Smooth muscle cell (in vitro differentiated cells): ENCODE measurements around the gene SIL1. TPM values are rescaled to one million over a fixed set of nuclear protein-coding genes. Genes with fewer than 3 reads are reported as not detected.

Experiments used
- DNase-seq: peaks from one replicate; lab custom pipeline; 2025; ENCODE audit not compliant: unreplicated experiment; lab: John Stamatoyannopoulos, UW
- H2AFZ ChIP-seq: fragments of 200-600 bp; sonication (generic); 2 replicates; pipeline ENCODE4 v1.6.0; 2016; ENCODE audit warnings: antibody characterized with exemption, low read depth, mild to moderate bottlenecking
- H3F3A ChIP-seq: fragments of 200-600 bp; sonication (generic); 2 replicates; pipeline ENCODE4 v1.6.0; 2017; ENCODE audit warnings: antibody characterized with exemption, low read depth
- H3K27ac ChIP-seq: fragments of 200-600 bp; sonication (generic); 2 replicates; pipeline ENCODE4 v1.5.1; 2016; ENCODE audit warnings: low read depth, mild to moderate bottlenecking
- H3K27me3 ChIP-seq: fragments of 200-600 bp; sonication (generic); 2 replicates; pipeline ENCODE4 v1.6.1; 2016; ENCODE audit warnings: low read depth, mild to moderate bottlenecking
- H3K36me3 ChIP-seq: fragments of 200-600 bp; sonication (generic); 2 replicates; pipeline ENCODE4 v1.5.1; 2016; ENCODE audit warnings: low read depth
- H3K4me1 ChIP-seq: fragments of 200-600 bp; sonication (generic); 2 replicates; pipeline ENCODE4 v1.5.1; 2016; ENCODE audit warnings: low read depth
- H3K4me2 ChIP-seq: fragments of 200-600 bp; sonication (generic); 2 replicates; pipeline ENCODE4 v1.6.0; 2016; ENCODE audit warnings: mild to moderate bottlenecking
- H3K4me3 ChIP-seq: fragments of 200-600 bp; sonication (generic); 2 replicates; pipeline ENCODE4 v1.5.1; 2016; ENCODE audit warnings: mild to moderate bottlenecking
- H3K79me2 ChIP-seq: fragments of 200-600 bp; sonication (generic); 2 replicates; pipeline ENCODE4 v1.6.0; 2016; ENCODE audit warnings: low read depth, mild to moderate bottlenecking
- H3K9ac ChIP-seq: fragments of 200-600 bp; sonication (generic); 2 replicates; pipeline ENCODE4 v1.6.0; 2016; ENCODE audit warnings: low read depth
- H3K9me3 ChIP-seq: fragments of 200-600 bp; sonication (generic); replicated peaks from 2 replicates; pipeline ENCODE4 v1.5.1; 2016; ENCODE audit warnings: low read depth
- H4K20me1 ChIP-seq: fragments of 200-600 bp; sonication (generic); 2 replicates; pipeline ENCODE4 v1.6.0; 2016; ENCODE audit warnings: low read depth
- WGBS: methylation state at CpG from one replicate; pipeline ENCODE4 v1.1.7; 2016; ENCODE audit warnings: low lambda C conversion rate; 5-methylcytosine and 5-hydroxymethylcytosine counted together
- polyA plus RNA-seq: library from polyadenylated mRNA; unstranded; fragments of >200 nt; fragmentation: Nextera tagmentation; extraction: Ambion mirVana; gene quantifications from 2 replicates; pipeline ENCODE4 v1.2.1, GENCODE V29; 2016
- total RNA-seq: library from RNA; depleted of rRNA; stranded (reverse); fragments of >200 nt; gene quantifications from 2 replicates; pipeline ENCODE4 v1.2.3, GENCODE V29; 2014
- TF ChIP-seq, protein P1 (sequence below): fragments of 200-600 bp; sonication (generic); IDR thresholded peaks from 2 replicates; pipeline ENCODE4 v1.5.1; 2017; ENCODE audit warnings: borderline replicate concordance, mild to moderate bottlenecking, antibody characterized with exemption; ENCODE audit not compliant: insufficient read depth, poor library complexity, severe bottlenecking

SIL1 gene
- total and polyA plus RNA-seq, 2 experiments from 2014 or later, result 45.5 to 119 TPM

DNA sequence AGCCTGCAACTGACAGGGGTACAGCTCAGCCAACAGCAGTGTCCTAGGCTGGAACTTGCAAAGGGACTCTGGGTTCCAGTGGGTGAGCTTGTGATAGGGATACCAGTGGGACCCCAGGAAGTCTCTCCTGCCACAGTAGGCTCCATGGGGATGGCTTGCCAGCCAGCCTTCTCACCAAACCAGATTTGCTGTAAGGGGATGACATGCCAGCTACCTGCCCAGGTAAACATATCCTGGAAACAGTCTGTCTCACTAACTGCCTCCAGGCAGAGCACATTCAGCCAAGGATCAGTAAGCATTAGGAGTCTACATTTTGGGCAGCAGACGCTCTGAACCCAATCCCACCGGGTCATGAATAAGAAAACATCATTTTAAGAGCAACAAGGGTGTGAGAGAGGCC is 49.9 kb downstream of the SIL1 start:
- Histone ChIP-seq H3F3A (no peaks in the 10 kb centered on the region), H3K4me2 (no peak overlapping the region), H3K9me3 (no peaks in the 10 kb centered on the region), H3K9ac (no peak overlapping the region), H3K27me3 (no peaks in the 10 kb centered on the region), H3K27ac (no peak overlapping the region), H4K20me1 (peaks cover 75% of the 10 kb centered on the region), H3K36me3 (no peaks in the 10 kb centered on the region), H3K4me1 (peaks cover 11% of the 10 kb centered on the region), H3K79me2 (peaks cover 24% of the 10 kb centered on the region), H3K4me3 (no peak overlapping the region), H2AFZ (no peak overlapping the region)
- TF ChIP-seq, protein P1, sequence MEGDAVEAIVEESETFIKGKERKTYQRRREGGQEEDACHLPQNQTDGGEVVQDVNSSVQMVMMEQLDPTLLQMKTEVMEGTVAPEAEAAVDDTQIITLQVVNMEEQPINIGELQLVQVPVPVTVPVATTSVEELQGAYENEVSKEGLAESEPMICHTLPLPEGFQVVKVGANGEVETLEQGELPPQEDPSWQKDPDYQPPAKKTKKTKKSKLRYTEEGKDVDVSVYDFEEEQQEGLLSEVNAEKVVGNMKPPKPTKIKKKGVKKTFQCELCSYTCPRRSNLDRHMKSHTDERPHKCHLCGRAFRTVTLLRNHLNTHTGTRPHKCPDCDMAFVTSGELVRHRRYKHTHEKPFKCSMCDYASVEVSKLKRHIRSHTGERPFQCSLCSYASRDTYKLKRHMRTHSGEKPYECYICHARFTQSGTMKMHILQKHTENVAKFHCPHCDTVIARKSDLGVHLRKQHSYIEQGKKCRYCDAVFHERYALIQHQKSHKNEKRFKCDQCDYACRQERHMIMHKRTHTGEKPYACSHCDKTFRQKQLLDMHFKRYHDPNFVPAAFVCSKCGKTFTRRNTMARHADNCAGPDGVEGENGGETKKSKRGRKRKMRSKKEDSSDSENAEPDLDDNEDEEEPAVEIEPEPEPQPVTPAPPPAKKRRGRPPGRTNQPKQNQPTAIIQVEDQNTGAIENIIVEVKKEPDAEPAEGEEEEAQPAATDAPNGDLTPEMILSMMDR, result no peak
- WGBS, result 92% methylated on average over 2 of the region's 2 CpGs
- DNase-seq, result no peak

DNA sequence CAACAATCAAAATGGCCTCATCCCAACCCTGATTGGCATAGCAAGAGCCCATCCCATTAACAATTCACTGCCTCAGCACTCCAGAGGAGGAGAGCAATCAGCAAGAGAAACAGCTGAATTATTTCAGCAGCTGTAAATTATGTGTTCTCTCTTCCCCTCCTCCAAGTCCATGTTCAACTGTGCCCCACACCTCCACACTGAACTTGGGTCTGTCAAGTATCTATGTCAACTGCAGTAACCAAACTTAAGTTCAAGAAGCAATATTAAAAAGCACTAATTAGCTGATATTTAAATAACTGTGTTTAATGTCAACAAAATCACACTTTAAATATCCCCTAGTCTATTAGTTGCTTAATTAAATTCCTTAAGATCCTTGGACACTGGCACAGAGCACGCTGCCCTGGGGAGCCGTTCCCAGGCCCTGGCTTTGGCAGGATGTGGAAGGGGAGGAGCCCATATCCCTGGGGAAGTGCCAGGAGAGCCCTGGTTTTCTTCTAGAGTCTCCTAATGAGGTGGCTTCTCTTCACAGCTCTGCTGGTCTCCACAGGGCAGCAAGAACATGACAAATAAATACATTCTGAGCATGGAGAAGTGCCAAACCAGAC is 50.6 kb downstream of the SIL1 start:
- WGBS, result 49% methylated on average over 2 of the region's 2 CpGs
- H3F3A ChIP-seq, result no peaks in the 10 kb centered on the region
- H3K4me3 ChIP-seq, result no peak overlapping the region
- no peaks in the 10 kb centered on the region for H3K27me3 ChIP-seq
- no peak overlapping the region for H3K9ac ChIP-seq
- H3K4me1 ChIP-seq, result peaks cover 11% of the 10 kb centered on the region
- peaks cover 28% of the 10 kb centered on the region for H3K79me2 ChIP-seq
- no peaks in the 10 kb centered on the region for H3K9me3 ChIP-seq
- TF ChIP-seq, protein P1, result no peak
- no peak for DNase-seq
- peaks cover 70% of the 10 kb centered on the region for H4K20me1 ChIP-seq
- H3K27ac ChIP-seq, result no peak overlapping the region
- H2AFZ ChIP-seq, result no peak overlapping the region
- H3K36me3 ChIP-seq, result no peaks in the 10 kb centered on the region
- no peak overlapping the region for H3K4me2 ChIP-seq

DNA sequence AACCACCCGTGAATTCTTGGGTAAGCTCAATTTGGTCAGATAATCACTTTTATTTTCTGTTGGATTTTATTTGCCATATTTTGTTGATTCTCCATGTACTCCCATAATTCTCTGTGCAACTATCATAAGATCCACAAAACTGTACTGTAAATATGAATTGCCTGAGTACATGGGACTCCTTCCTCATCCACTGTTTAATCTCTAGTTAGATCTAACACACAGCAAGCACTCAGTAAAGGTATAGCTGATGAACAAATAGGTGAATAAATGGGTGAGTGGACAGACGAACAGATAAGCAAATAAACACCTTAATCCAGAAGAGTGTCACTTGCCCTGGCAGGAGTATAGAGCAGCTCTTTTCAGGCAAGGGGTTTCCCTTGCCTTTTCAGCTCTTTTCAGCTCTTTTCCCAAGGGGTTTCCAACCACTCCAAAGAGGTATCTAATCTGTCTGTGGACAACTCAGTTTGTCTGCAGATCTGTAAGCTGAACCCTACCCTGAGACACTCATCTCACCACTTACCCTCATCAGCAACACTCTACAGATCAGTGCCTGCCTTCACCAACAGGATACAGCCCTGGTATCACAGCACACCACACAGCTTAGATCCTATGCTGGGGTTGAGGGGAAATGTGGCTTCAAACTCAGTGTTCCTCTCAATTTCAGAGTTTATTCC is 51.2 kb downstream of the SIL1 start:
- Histone ChIP-seq H3K9ac (no peak overlapping the region), H4K20me1 (peaks cover 70% of the 10 kb centered on the region), H3K27me3 (no peaks in the 10 kb centered on the region), H3K79me2 (peaks cover 34% of the 10 kb centered on the region), H3K4me1 (peaks cover 11% of the 10 kb centered on the region), H3K9me3 (no peaks in the 10 kb centered on the region), H3K27ac (no peak overlapping the region), H3K4me3 (no peak overlapping the region), H2AFZ (no peak overlapping the region), H3F3A (no peaks in the 10 kb centered on the region), H3K4me2 (no peak overlapping the region), H3K36me3 (no peaks in the 10 kb centered on the region)
- TF ChIP-seq, protein P1, result no peak
- no peak for DNase-seq
- 73% methylated on average over 2 of the region's 2 CpGs for WGBS
